H7 (cell line): Measurements from ENCODE around the gene PRKG1. TPM values are rescaled to one million over a fixed set of nuclear protein-coding genes. Genes with fewer than 3 reads are reported as not detected.

Source experiments
- DNase-seq: peaks from one replicate; pipeline ENCODE4 v3.0.0; 2012
- H3K27me3 ChIP-seq: 2 replicates; pipeline ENCODE4 v1.6.0; 2011; ENCODE audit warnings: mild to moderate bottlenecking, low read length; ENCODE audit not compliant: control insufficient read depth, insufficient read depth
- H3K36me3 ChIP-seq: replicated peaks from 2 replicates; pipeline ENCODE4 v1.5.1; 2011; ENCODE audit warnings: low read length; ENCODE audit not compliant: control insufficient read depth, insufficient read depth
- H3K4me3 ChIP-seq: 2 replicates; pipeline ENCODE4 v1.5.1; 2011; ENCODE audit warnings: low read depth, mild to moderate bottlenecking, control low read depth, low read length, moderate library complexity; ENCODE audit not compliant: insufficient read depth
- total RNA-seq: library from RNA; depleted of rRNA; stranded (reverse); fragments of >200 nt; shearing (Covaris generic); gene quantifications from 2 replicates; pipeline ENCODE4 v1.2.3, GENCODE V29; 2014

The PRKG1 gene
- total RNA-seq, 1 experiment from 2014 or later = 7.3 TPM

DNA sequence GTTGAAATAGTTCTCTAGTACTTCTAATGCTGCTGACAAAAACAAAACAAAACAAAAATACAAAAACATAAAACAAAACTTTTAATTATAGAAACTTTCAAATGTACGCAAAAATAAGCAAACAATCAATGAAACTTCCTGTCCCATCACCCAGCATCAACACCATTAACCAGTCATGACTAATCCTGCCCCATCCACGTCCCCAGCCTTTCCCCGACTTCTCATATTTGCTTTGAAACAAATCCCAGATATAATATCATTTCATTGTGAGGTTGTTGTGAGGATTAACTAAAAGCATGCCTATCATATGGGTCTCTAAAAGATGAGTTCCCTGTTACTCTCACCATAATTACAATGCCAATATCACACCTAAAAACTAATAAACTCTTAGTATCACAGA, 569.4 kb downstream of the PRKG1 start:
- Histone ChIP-seq H3K27me3 (no peaks in the 10 kb centered on the region), H3K4me3 (no peak overlapping the region), H3K36me3 (no peaks in the 10 kb centered on the region)
- DNase-seq = no peak

DNA sequence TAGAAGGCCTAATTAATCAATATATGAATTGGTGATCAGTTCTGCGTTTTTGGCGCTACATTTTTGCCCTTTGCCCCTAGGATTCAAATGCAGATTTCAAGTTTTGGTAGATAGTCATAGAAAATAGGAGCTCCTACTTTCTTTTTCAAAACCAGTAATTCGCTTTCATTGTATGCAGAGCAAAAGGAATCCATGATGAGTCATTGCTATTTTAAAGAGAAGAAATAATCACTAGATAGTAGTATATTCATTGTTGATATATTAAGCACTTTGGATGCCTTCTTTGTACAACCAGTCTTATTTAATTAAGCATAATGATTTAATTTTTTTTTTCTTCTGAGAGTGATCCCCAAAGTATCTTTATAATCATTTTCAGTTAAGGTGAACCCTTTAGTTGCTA, 574.8 kb downstream of the PRKG1 start:
- Histone ChIP-seq H3K36me3 (no peaks in the 10 kb centered on the region), H3K27me3 (no peaks in the 10 kb centered on the region), H3K4me3 (no peak overlapping the region)
- no peak for DNase-seq

DNA sequence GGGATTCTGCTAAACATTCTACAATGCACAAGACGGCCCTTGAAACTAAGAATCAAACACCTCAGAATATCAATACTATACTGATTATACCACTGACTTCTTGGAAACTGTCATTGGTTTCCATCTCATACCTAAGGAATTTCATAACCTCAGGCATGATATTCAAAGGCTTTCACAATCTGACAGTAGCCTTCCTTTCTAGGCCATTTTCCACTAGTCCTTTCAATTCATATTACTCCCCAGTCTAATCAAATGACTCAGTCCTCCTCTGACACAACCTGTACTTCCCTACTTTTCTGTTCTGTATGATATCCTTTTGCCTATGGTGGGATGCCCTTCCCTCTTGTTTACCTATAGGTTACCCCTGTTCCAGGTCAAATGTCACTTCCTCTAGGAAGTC, 576.8 kb downstream of the PRKG1 start:
- Histone ChIP-seq H3K27me3 (no peaks in the 10 kb centered on the region), H3K36me3 (no peaks in the 10 kb centered on the region), H3K4me3 (no peak overlapping the region)
- no peak for DNase-seq

GRCh38 chr10:51653025-51653424, 578.7 kb downstream of the PRKG1 start:
- Histone ChIP-seq H3K4me3 (no peak overlapping the region), H3K36me3 (no peaks in the 10 kb centered on the region), H3K27me3 (no peaks in the 10 kb centered on the region)
- DNase-seq = no peak

DNA sequence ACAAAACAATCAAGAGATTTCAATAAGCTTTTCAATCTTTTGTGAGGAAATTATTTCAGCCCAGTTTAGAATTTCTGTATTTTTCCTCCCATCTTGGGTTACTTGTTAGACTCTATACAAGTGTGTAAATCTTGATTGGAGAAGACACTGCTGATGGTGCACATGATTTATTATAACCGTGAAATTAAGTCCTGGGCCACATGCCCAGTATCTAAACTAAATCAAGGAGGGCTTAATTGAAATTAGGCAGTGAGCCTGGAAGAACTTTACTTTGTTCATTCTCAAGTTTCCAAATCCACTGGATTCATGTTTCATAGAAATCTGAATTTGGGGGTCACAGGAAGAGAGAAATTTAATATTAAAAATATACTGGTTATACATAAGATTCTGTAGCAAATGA, 580.6 kb downstream of the PRKG1 start:
- H3K4me3 ChIP-seq = no peak overlapping the region
- no peak for DNase-seq
- no peaks in the 10 kb centered on the region for H3K36me3 ChIP-seq
- H3K27me3 ChIP-seq = no peaks in the 10 kb centered on the region

DNA sequence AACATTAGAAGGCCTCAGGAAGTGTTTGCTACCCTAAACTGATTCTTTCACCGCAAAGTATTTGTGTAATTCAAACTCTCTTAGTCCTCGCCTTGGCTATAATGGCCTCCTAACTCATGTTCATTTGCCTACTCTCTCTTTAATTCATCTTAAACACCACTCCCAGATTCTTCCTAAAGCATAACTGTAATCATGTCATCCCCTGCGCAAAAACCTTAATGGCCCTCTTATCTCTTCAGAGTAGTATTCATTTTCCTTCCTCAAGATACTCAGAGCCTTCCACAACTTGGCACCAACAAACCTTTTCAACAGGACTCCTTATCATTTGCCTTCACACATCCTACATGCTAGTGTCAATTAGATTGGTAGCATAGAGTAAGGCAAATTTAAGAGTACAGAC, 582.2 kb downstream of the PRKG1 start:
- H3K4me3 ChIP-seq = no peak overlapping the region

DNA sequence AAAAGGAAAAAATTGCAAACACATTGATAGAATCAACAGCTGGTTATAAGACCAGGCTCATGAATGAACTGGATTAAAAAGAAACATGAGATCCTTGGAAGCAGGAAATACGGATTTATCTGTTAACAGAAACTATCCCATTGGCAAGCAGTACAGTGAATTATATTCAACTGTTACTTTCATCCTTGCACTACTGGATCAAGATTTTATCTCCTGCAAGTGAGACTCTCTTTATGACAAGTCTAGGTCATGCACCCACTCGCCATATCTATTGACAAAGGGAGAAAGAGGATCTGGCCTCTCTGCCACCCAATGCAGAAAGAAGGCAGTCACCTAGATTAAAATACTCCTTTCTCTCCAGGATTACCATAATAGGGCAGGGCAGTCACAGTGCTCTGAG, 583.7 kb downstream of the PRKG1 start:
- H3K36me3 ChIP-seq = no peaks in the 10 kb centered on the region
- no peak for DNase-seq
- H3K27me3 ChIP-seq = no peaks in the 10 kb centered on the region
- H3K4me3 ChIP-seq = no peak overlapping the region

More for the DNA sequence above, 582.2 kb downstream of the PRKG1 start:
- Histone ChIP-seq H3K27me3 (no peaks in the 10 kb centered on the region), H3K36me3 (no peaks in the 10 kb centered on the region)
- DNase-seq = no peak

GRCh38 chr10:51659344-51659743, 585.1 kb downstream of the PRKG1 start:
- no peak for DNase-seq
- Histone ChIP-seq H3K27me3 (no peaks in the 10 kb centered on the region), H3K4me3 (no peak overlapping the region), H3K36me3 (no peaks in the 10 kb centered on the region)

- no peaks in the 10 kb centered on the region for H3K36me3 ChIP-seq
- no peak overlapping the region for H3K4me3 ChIP-seq
- no peak for DNase-seq
- H3K27me3 ChIP-seq = no peaks in the 10 kb centered on the region
Measured at GRCh38 chr10:51663086-51663485, 588.8 kb downstream of the PRKG1 start.

GRCh38 chr10:51666456-51666855, 592.2 kb downstream of the PRKG1 start:
- no peak for DNase-seq
- no peaks in the 10 kb centered on the region for H3K36me3 ChIP-seq
- no peaks in the 10 kb centered on the region for H3K27me3 ChIP-seq

GRCh38 chr10:51667678-51668335, 593.5 kb downstream of the PRKG1 start:
- no peak for DNase-seq
- Histone ChIP-seq H3K4me3 (no peak overlapping the region), H3K27me3 (no peaks in the 10 kb centered on the region), H3K36me3 (no peaks in the 10 kb centered on the region)

More at GRCh38 chr10:51666456-51666855, 592.2 kb downstream of the PRKG1 start:
- H3K4me3 ChIP-seq = no peak overlapping the region

- DNase-seq = no peak
- Histone ChIP-seq H3K4me3 (no peak overlapping the region), H3K27me3 (no peaks in the 10 kb centered on the region), H3K36me3 (no peaks in the 10 kb centered on the region)
Measured at GRCh38 chr10:51668336-51668689, 594.0 kb downstream of the PRKG1 start.

- no peaks in the 10 kb centered on the region for H3K36me3 ChIP-seq
- DNase-seq = no peak
- no peaks in the 10 kb centered on the region for H3K27me3 ChIP-seq
- H3K4me3 ChIP-seq = no peak overlapping the region
Measured at GRCh38 chr10:51669041-51669440, 594.8 kb downstream of the PRKG1 start.

GRCh38 chr10:51672039-51672535, 597.8 kb downstream of the PRKG1 start:
- DNase-seq = no peak
- no peaks in the 10 kb centered on the region for H3K36me3 ChIP-seq

DNA sequence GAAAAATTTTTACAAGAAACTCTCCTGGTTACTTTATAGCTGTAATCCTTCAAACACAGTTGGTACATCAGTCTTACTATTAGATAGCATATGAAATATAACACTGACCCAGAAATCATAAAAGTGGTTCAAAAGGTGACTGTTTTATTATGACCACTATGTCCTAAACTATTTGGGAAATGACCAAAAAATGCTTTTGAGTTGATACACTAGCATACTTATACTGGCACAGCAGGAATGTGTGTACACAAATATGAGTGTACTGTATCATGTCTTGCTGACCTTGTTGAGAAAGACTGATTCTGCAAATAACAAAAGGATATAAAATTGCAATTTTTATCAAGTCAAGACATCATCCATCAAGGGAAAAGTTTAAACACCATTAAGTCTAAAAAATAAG, 600.8 kb downstream of the PRKG1 start:
- Histone ChIP-seq H3K4me3 (no peak overlapping the region), H3K27me3 (no peaks in the 10 kb centered on the region), H3K36me3 (no peaks in the 10 kb centered on the region)
- no peak for DNase-seq

More at GRCh38 chr10:51672039-51672535, 597.8 kb downstream of the PRKG1 start:
- Histone ChIP-seq H3K4me3 (no peak overlapping the region), H3K27me3 (no peaks in the 10 kb centered on the region)

DNA sequence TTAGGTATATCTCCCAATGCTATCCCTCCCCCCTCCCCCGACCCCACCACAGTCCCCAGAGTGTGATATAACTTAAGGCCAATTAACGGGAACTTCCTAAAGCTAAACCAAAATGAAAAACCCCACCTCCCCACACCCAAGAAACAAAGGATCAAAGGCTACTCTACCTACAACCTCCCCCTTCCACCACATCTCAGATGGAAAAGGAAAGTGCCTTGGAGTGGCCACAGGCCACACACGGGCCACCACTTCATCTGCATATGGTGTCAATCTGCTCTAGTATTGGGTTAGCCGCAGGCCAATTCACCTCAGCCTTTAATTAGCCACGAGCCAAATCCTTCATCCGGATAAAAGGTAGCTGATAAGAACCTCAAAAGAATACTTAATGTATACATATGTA, 605.6 kb downstream of the PRKG1 start:
- H3K27me3 ChIP-seq = no peaks in the 10 kb centered on the region; the same call in 1 of the 2 replicates
- no peak for DNase-seq

More for the DNA sequence above, 605.6 kb downstream of the PRKG1 start:
- Histone ChIP-seq H3K4me3 (no peak overlapping the region), H3K36me3 (no peaks in the 10 kb centered on the region)
